Uterus (tissue), 2 donors: ENCODE results near the gene BRSK2.

Source experiments
- CTCF ChIP-seq, 4 experiments: fragments of 200-600 bp in 2 of 4; fragments of 450-650 bp in 2 of 4; sonication (generic) in 2 of 4; IDR thresholded peaks; one replicate each; pipeline ENCODE4 v1.5.1; 2016 to 2019; ENCODE audit warnings: antibody characterized with exemption in 4 of 4, mild to moderate bottlenecking in 2 of 4, moderate library complexity in 1 of 4
- POLR2A ChIP-seq, 2 donors: fragments of 450-650 bp; IDR thresholded peaks; one replicate each; pipeline ENCODE4 v1.6.1; 2016; ENCODE audit warnings: antibody characterized with exemption in 2 of 2, mild to moderate bottlenecking in 1 of 2, moderate library complexity in 1 of 2

GRCh38 chr11:1406571-1407485, 17.1 kb downstream of the BRSK2 start:
- TF ChIP-seq CTCF (IDR thresholded peaks at IDR 0.05) (no peak), POLR2A (IDR thresholded peaks at IDR 0.05) (no peak)
